Stimulated activated memory B cell treated with anti-CD40 and anti-IgM and Interleukin-4, amounts not matched to agents 10 μg/mL and 1 μg/mL and 100 μg/mL, for 72 hours (primary cell): ENCODE data around the gene RAB36.

Experiments
- ATAC-seq: fragments of 150-1000 bp; cut with Tn5 transposase; 2 replicates; pipeline ENCODE4 v1.10.0; 2021
- H3K27ac Mint-ChIP-seq: one replicate; pipeline ENCODE4 v1.8.0; 2022; ENCODE audit warnings: mild to moderate bottlenecking, mixed read lengths
- H3K27me3 Mint-ChIP-seq: one replicate; pipeline ENCODE4 v1.8.0; 2022; ENCODE audit warnings: mixed read lengths
- H3K36me3 Mint-ChIP-seq: one replicate; pipeline ENCODE4 v1.8.0; 2022; ENCODE audit warnings: mixed read lengths
- H3K4me1 Mint-ChIP-seq: one replicate; pipeline ENCODE4 v1.8.0; 2022; ENCODE audit warnings: mixed read lengths
- H3K4me3 Mint-ChIP-seq: one replicate; pipeline ENCODE4 v1.8.0; 2022; ENCODE audit warnings: mild to moderate bottlenecking, moderate library complexity, mixed read lengths
- H3K9me3 Mint-ChIP-seq: one replicate; pipeline ENCODE4 v1.8.0; 2022; ENCODE audit warnings: mixed read lengths

RAB36 gene

GRCh38 chr22:23105304-23105703 is 40.0 kb upstream of the RAB36 start:
- H3K4me3 Mint-ChIP-seq: no peak overlapping the region
- H3K4me1 Mint-ChIP-seq: no peaks in the 10 kb centered on the region
- H3K36me3 Mint-ChIP-seq: no peaks in the 10 kb centered on the region
- no peak overlapping the region for H3K27ac Mint-ChIP-seq
- no peaks in the 10 kb centered on the region for H3K9me3 Mint-ChIP-seq
- no peaks in the 10 kb centered on the region for H3K27me3 Mint-ChIP-seq
- no peak for ATAC-seq

DNA sequence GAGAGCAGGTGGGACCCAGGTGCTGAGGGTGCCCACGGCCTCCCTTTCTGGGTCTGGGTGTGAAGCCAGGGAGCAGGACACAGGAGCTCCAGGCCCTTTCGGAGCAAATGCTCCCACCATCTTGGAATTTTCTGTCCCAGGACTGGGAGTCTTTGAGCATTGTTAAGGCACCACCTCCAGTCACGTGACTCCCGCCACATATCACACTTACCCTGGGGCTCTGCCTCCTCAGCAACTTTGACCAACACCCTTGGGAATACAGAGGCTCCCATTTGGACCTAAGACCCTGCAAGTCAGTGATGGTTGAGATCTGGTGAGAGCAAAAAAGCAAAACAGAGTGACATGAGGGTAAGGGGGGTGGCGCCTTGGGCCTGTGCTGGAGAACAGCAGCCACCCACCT is 39.4 kb upstream of the RAB36 start:
- H3K9me3 Mint-ChIP-seq: no peaks in the 10 kb centered on the region
- no peaks in the 10 kb centered on the region for H3K27me3 Mint-ChIP-seq
- H3K4me1 Mint-ChIP-seq: no peaks in the 10 kb centered on the region
- ATAC-seq: no peak
- H3K4me3 Mint-ChIP-seq: no peak overlapping the region
- H3K27ac Mint-ChIP-seq: no peak overlapping the region
- no peaks in the 10 kb centered on the region for H3K36me3 Mint-ChIP-seq

DNA sequence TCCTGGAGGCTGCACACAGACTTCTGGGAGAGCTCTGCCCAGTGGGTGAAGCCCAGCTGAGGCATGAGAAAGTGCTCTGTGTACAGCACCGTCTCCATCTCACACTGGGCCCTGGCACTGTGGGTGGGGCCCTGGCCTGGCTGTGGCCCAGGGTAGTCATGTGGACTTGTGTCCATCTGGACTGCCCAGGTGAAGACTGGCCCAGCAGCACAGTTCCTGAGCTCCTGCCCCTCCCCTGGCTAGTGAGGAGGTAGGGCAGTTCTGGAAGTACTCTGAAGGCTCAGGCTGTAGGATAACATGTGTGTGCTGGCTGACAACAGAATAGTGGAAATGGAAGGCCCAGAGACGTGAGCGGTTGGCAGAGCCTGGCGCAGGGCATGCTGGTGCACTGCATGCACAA is 38.9 kb upstream of the RAB36 start:
- no peak for ATAC-seq
- H3K4me1 Mint-ChIP-seq: no peaks in the 10 kb centered on the region
- H3K36me3 Mint-ChIP-seq: no peaks in the 10 kb centered on the region
- no peaks in the 10 kb centered on the region for H3K27me3 Mint-ChIP-seq
- H3K4me3 Mint-ChIP-seq: no peak overlapping the region
- no peak overlapping the region for H3K27ac Mint-ChIP-seq
- H3K9me3 Mint-ChIP-seq: no peaks in the 10 kb centered on the region

DNA sequence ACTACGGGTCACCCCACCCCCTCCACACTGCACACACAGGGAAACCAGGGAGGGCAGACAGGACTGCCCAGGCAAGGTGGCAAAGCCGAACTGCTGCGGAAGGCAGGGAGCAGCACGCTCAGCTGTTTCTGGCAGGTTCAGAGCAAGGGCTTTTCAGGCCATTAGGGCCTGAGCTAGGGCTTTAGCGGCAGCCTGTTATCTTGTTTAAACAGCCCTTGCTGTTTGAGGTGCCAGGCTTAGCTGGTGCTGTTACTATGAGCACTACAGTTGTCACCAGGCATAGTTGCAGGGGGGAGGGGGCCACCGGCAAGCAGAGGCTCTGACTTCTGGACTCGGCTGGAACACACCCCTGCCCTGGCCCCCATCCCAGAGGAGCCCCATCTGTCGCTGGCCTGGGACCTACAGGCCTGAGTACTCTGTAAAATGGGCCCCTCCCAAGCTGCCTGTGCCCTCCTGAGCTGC is 38.3 kb upstream of the RAB36 start:
- no peaks in the 10 kb centered on the region for H3K27me3 Mint-ChIP-seq
- ATAC-seq: no peak
- no peaks in the 10 kb centered on the region for H3K9me3 Mint-ChIP-seq
- no peaks in the 10 kb centered on the region for H3K36me3 Mint-ChIP-seq
- H3K27ac Mint-ChIP-seq: no peak overlapping the region
- no peak overlapping the region for H3K4me3 Mint-ChIP-seq
- H3K4me1 Mint-ChIP-seq: no peaks in the 10 kb centered on the region

DNA sequence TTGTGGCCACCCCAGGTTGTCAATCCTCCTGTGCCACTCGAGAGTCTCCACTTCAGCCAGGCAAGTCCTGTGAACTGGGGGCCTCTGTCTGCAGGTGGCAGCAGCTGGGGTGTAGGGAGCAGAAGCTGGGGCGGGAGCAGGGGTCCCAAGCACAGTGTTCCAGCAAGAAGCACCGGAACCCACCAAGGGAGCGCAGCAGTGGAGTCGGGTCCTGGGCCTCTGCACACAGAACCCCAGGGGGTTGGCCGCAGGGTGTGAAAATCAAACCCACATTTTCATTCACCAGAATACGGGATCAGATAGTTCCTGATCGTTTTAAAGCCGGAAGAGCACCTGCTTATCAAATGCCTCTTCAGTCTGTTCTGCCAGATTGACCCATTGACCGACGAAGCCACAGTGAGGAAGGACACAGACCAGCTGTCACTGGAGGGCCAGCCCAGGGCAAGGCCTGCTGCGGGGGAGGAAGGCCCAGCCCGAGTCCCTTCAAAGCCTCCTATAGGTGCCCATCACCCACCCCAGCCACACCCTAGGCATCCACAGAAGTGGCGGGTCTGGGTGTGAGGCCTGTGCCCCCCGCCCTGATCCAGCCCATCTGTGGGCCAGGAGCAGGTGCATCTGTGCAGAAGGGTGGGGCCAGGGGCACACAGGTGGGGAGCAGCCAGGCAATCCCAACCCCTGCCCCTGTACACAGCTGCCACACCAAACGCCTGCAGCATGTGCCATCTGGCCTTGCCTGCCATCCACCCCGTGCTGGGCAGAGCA is 37.6 kb upstream of the RAB36 start:
- Mint-ChIP-seq H3K4me3 (no peak overlapping the region), H3K4me1 (no peaks in the 10 kb centered on the region), H3K9me3 (no peaks in the 10 kb centered on the region), H3K27me3 (no peaks in the 10 kb centered on the region), H3K27ac (no peak overlapping the region), H3K36me3 (no peaks in the 10 kb centered on the region)
- no peak for ATAC-seq

DNA sequence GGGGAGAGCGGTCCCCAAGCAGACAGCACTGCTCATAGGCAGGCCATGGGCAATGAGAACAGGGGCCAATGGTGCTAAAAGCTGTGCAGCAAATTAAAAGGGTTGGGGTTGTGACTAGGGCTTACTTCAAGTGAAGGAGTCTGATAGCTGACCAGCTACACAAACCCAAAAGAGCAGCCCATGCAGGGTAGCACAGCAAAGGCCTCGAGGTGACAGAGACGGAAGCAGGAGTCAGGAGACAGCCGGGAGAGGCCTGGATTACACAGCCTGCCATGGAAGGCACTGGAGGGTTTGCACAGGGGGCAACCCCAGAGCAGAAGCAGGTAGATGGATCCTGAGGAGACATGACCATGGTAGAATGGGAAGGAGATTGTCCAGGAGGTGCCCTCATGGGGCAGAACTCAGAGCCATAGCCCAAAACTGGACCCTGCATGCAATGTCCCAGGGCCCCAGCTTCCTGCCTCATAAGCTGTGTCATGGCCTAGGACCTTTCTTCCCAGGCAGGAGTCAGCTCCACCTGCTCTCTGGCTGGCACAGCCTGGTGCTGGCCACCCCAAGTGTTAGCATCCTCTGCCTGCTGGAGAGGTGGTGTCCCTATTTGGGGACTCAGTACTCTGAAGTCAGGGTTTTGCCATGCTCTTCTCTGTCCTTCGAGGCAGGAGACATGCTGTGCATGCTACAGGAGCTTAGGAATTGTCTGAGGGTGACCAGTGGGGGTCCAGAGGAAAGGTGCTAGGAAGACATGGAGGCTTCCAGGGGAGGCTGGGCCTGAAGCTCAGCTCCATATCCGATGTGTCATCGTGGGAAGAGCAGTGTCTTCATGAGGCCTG is 36.8 kb upstream of the RAB36 start:
- Mint-ChIP-seq H3K4me1 (no peaks in the 10 kb centered on the region), H3K9me3 (no peaks in the 10 kb centered on the region), H3K27ac (no peak overlapping the region), H3K4me3 (no peak overlapping the region), H3K36me3 (no peaks in the 10 kb centered on the region), H3K27me3 (no peaks in the 10 kb centered on the region)
- no peak for ATAC-seq

DNA sequence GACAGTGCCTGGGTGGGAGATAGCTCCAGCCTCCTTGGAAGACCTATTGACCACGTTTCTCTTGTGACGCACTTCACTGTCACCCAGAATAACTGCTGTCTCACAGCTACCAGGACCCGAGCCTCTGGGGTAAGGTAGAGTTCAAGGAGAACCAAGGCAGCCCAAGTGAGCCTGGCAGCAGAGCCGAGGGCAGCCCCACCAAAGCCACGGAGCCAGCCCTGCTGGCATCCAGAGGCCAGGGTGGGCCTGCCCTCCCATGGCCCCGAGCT is 36.3 kb upstream of the RAB36 start:
- no peaks in the 10 kb centered on the region for H3K27me3 Mint-ChIP-seq
- H3K27ac Mint-ChIP-seq: no peak overlapping the region
- no peak overlapping the region for H3K4me3 Mint-ChIP-seq
- no peaks in the 10 kb centered on the region for H3K36me3 Mint-ChIP-seq
- ATAC-seq: no peak
- H3K4me1 Mint-ChIP-seq: no peaks in the 10 kb centered on the region
- no peaks in the 10 kb centered on the region for H3K9me3 Mint-ChIP-seq

DNA sequence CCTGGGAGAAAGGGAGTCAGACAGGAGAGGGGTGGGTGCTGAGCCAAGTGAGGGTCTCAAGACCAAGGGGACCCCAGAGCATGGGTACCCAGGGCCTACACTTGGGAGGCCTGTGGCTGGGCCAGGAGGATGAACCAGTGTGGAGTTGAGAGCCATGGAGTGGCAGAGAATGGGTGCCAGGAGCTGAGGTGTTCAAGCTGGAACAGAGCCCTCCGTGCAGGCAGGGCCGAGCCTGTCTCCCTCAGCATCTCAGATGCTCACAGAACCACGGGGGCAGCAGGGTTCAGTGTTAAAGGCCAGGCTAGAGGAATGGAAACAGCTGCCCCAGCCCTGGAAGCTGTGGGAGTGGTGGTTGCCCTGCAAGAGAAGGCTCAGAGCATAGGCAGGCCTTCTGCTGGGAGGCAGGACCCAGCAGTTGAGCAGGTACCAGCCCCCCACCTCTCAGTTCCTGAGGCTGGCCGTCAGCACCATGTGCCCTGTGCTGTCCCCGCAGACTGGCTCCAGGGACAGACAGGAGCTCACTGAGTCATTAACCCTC is 35.8 kb upstream of the RAB36 start:
- Mint-ChIP-seq H3K36me3 (no peaks in the 10 kb centered on the region), H3K9me3 (no peaks in the 10 kb centered on the region), H3K4me3 (no peak overlapping the region), H3K27ac (no peak overlapping the region), H3K27me3 (no peaks in the 10 kb centered on the region), H3K4me1 (no peaks in the 10 kb centered on the region)
- ATAC-seq: no peak

GRCh38 chr22:23110190-23110921 is 34.9 kb upstream of the RAB36 start:
- no peaks in the 10 kb centered on the region for H3K4me1 Mint-ChIP-seq
- ATAC-seq: no peak
- no peaks in the 10 kb centered on the region for H3K27me3 Mint-ChIP-seq
- no peaks in the 10 kb centered on the region for H3K9me3 Mint-ChIP-seq
- H3K27ac Mint-ChIP-seq: no peak overlapping the region
- no peaks in the 10 kb centered on the region for H3K36me3 Mint-ChIP-seq
- no peak overlapping the region for H3K4me3 Mint-ChIP-seq

DNA sequence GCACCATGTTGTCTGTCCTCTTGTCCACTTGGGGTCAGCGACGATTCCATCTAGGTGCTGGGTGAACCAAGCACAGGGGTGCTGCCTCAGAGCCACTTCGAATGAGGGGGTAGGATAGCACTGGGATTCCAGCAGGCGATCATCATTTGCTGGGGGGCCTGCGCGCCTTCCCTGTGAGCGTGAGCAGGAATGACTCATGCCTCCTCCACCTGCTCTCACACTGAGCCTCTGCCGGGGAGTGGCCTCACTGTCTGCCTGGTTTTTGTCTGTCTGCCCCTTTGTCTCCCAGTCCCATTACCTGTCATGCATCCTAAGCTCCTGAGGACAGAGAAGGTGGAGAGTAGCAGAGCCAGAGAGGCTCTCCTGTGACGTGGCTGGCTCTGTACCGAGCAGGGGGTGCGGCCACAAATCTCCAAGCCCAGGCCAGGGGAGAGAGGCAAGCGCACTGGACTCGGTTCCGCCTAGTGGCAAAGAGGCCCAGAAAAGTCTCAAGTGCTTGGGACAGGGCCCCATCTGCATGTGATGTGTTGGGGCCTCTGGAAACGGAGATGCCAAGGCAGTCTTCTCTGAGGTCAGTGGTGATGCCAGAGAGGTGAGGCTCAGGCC is 34.3 kb upstream of the RAB36 start:
- Mint-ChIP-seq H3K36me3 (no peaks in the 10 kb centered on the region), H3K27ac (no peak overlapping the region), H3K4me1 (no peaks in the 10 kb centered on the region)

GRCh38 chr22:23112472-23113012 is 32.7 kb upstream of the RAB36 start:
- Mint-ChIP-seq H3K4me3 (no peak overlapping the region), H3K36me3 (no peaks in the 10 kb centered on the region), H3K9me3 (no peaks in the 10 kb centered on the region), H3K4me1 (no peaks in the 10 kb centered on the region), H3K27me3 (no peaks in the 10 kb centered on the region), H3K27ac (no peak overlapping the region)
- no peak for ATAC-seq

More for the DNA sequence above, 34.3 kb upstream of the RAB36 start:
- no peak for ATAC-seq
- H3K9me3 Mint-ChIP-seq: no peaks in the 10 kb centered on the region
- no peak overlapping the region for H3K4me3 Mint-ChIP-seq
- H3K27me3 Mint-ChIP-seq: no peaks in the 10 kb centered on the region

GRCh38 chr22:23113067-23113846 is 32.0 kb upstream of the RAB36 start:
- H3K4me3 Mint-ChIP-seq: no peak overlapping the region
- no peaks in the 10 kb centered on the region for H3K9me3 Mint-ChIP-seq
- no peak for ATAC-seq
- no peak overlapping the region for H3K27ac Mint-ChIP-seq
- H3K36me3 Mint-ChIP-seq: no peaks in the 10 kb centered on the region
- H3K27me3 Mint-ChIP-seq: no peaks in the 10 kb centered on the region
- no peaks in the 10 kb centered on the region for H3K4me1 Mint-ChIP-seq

- peaks cover 1% of the 10 kb centered on the region for H3K4me1 Mint-ChIP-seq
- H3K27me3 Mint-ChIP-seq: no peaks in the 10 kb centered on the region
- no peaks in the 10 kb centered on the region for H3K36me3 Mint-ChIP-seq
- H3K27ac Mint-ChIP-seq: no peak overlapping the region
- H3K9me3 Mint-ChIP-seq: no peaks in the 10 kb centered on the region
- H3K4me3 Mint-ChIP-seq: no peak overlapping the region
- no peak for ATAC-seq
Observed at GRCh38 chr22:23113847-23114720, 31.2 kb upstream of the RAB36 start.

DNA sequence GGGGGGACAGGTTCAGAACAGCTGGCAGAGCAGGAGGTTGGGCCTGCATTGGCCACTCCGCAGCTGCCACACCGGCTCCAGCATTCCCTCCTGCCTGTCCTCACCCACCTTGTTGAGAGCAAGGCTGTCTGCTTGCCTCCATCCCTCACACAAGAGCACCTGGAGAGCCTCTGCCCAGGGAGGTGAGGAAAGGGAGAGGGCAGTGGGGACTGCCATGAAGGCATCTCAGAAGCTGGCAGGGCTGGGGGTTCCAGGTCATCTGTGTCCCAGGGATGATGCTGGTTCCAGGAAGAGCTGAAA is 30.6 kb upstream of the RAB36 start:
- no peaks in the 10 kb centered on the region for H3K27me3 Mint-ChIP-seq
- ATAC-seq: no peak
- H3K9me3 Mint-ChIP-seq: no peaks in the 10 kb centered on the region

More for the DNA sequence above, 30.6 kb upstream of the RAB36 start:
- H3K36me3 Mint-ChIP-seq: no peaks in the 10 kb centered on the region
- peaks cover 7% of the 10 kb centered on the region for H3K4me1 Mint-ChIP-seq
- H3K27ac Mint-ChIP-seq: no peak overlapping the region
- H3K4me3 Mint-ChIP-seq: no peak overlapping the region
